SU-DHL-6 (cell line): ENCODE data around the gene CGB5.
"Not testable (repeated sequence)": the region's sequence is repeated elsewhere in the genome, so short reads cannot be mapped to it uniquely, and the experiment has no call there.

Experiments used
- CTCF ChIP-seq: fragments of 200-600 bp; sonication (generic); IDR thresholded peaks from one replicate; pipeline ENCODE4 v1.5.1; 2017; ENCODE audit warnings: antibody characterized with exemption, mild to moderate bottlenecking, low read length, moderate library complexity; ENCODE audit not compliant: insufficient read depth, poor library complexity, severe bottlenecking
- EZH2phosphoT487 ChIP-seq: fragments of 200-600 bp; sonication (generic), shearing (Covaris generic); conservative IDR thresholded peaks from 2 replicates; pipeline ENCODE4 v1.6.1; 2018; ENCODE audit warnings: mild to moderate bottlenecking, antibody characterized with exemption, low read length, moderate library complexity, mixed read lengths

GRCh38 chr19:49018388-49019241 lies 25.0 kb upstream of the CGB5 start:
- not testable (repeated sequence) for TF ChIP-seq CTCF, EZH2phosphoT487
